ENCODE measurements around the gene ZC3H10. TPM values are rescaled to one million over a fixed set of nuclear protein-coding genes. Genes with fewer than 3 reads are reported as not detected.
"Not testable (repeated sequence)": the region's sequence is repeated elsewhere in the genome, so short reads cannot be mapped to it uniquely, and the experiment has no call there.

ZC3H10 gene, protein sequence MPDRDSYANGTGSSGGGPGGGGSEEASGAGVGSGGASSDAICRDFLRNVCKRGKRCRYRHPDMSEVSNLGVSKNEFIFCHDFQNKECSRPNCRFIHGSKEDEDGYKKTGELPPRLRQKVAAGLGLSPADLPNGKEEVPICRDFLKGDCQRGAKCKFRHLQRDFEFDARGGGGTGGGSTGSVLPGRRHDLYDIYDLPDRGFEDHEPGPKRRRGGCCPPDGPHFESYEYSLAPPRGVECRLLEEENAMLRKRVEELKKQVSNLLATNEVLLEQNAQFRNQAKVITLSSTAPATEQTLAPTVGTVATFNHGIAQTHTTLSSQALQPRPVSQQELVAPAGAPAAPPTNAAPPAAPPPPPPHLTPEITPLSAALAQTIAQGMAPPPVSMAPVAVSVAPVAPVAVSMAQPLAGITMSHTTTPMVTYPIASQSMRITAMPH
- total RNA-seq, result 1 to 10 TPM; 3.1 to 9.1 (median 3.7) TPM

DNA sequence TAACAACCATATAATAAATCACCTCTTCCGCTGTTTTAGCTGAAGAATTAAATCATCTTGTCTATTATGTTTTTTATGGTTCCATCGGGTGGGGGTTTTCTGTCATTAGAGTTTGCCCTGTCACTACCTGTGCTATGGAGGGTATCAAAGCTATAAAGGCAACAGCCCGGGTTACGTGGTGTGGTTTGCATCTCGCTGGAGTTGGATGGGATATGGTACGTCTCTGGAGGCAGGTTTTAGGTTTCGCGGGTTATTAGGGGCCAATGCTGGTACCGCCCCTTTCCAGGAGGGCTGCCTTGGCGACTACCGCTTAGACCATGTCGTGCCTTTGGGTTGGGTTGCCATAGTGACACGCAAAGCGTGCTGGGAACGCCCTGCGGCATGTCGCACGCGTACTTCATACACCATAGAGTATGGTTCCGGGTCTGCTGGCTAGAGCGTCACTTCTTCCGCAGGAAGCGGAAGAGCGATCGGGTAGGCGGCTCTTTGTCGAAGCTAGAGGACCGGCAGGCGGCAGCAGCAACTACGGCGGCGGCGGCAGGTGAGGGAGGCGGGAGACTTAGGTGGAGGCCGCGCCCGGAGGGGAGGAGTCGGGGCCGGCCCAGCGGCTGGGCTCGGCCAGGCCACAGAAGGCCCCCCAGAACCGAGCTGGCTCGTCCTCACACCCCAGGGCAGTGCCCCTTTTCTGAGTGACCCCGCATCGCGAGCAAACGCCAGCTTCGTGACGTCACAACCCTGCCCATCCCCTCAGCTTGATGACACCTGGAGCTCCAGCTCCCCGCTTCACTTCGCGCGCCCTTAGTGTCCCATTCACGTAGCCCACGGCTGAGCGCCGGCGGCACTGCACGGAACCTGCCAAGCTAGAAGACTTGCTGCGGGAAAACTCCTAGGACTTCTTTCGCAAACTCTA is at the start of gene ZC3H10:
Gene ZC3H10, plus strand, starts transcription at position 489 of the 910 bp plus-strand sequence. CDS start 2,297 bp downstream, outside the sequence.
- Histone ChIP-seq H3K36me3 (peaks cover 0 to 17% of the 10 kb centered on the region in 2 donors), H3K27me3 (no peaks in the 10 kb centered on the region), H3K4me1 (peaks cover 44 to 49% of the 10 kb centered on the region in 2 donors), H3K9me3 (no peaks in the 10 kb centered on the region), H3K4me3 (peak within 1 kb of the TSS; percentile 82 to 94 (median 88)), H3K27ac (peak within 1 kb of the TSS; percentile 93 to 99 (median 98))
- TF ChIP-seq POLR2A (IDR thresholded peaks at IDR 0.05), result peak; percentile 91 to 96
- TF ChIP-seq, protein P1, sequence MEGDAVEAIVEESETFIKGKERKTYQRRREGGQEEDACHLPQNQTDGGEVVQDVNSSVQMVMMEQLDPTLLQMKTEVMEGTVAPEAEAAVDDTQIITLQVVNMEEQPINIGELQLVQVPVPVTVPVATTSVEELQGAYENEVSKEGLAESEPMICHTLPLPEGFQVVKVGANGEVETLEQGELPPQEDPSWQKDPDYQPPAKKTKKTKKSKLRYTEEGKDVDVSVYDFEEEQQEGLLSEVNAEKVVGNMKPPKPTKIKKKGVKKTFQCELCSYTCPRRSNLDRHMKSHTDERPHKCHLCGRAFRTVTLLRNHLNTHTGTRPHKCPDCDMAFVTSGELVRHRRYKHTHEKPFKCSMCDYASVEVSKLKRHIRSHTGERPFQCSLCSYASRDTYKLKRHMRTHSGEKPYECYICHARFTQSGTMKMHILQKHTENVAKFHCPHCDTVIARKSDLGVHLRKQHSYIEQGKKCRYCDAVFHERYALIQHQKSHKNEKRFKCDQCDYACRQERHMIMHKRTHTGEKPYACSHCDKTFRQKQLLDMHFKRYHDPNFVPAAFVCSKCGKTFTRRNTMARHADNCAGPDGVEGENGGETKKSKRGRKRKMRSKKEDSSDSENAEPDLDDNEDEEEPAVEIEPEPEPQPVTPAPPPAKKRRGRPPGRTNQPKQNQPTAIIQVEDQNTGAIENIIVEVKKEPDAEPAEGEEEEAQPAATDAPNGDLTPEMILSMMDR (IDR thresholded peaks at IDR 0.05 in 4 of 5, conservative IDR thresholded peaks at IDR 0.05 in 1 of 5), result peak; percentile 29 to 76 (median 58)
- DNase-seq (peak; percentile 98 to 99), ATAC-seq (peak; percentile 76)
- intact Hi-C loops (cut with DNase I; ENCODE audit: low total_unique reads), result loop anchor here (1.0 to 5.0 kb wide), 10 partner anchors 41 to 1729 kb away; partner anchors contain the start of genes ANKRD52, CD63, CNPY2 and CTDSP2
- in situ Hi-C loops (cut with MboI; ENCODE audit: low sequenced_read_pairs in 4 of 4), result loop anchor here in 1 of 4 donors (10.0 kb wide), 1 partner anchor 107 kb away; the partner anchor contains the start of genes NABP2 and RNF41

DNA sequence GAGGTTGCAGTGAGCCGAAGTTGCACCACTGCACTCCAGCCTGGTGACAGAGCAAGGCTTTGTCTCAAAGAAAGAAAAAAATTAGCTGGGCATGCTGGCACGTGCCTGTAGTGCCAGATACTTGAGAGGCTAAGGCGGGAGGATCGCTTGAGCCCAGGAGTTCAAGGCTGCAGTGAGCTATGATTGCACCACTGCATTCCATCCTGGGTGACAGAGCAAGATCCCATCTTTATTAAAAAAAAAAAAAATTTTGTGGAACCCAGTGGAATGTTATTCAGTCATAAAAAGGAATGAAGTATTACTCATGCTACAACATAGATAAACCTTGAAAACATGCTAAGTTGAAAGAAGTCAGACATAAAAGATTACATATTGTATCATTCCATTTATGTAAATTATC is 46.4 kb upstream of the ZC3H10 start:
- DNase-seq (no peak), ATAC-seq (no peak)
- Histone ChIP-seq H3K27ac (no peak overlapping the region), H3K4me3 (no peak overlapping the region), H3K9me3 (no peaks in the 10 kb centered on the region), H3K27me3 (no peaks in the 10 kb centered on the region), H3K36me3 (no peaks in the 10 kb centered on the region), H3K4me1 (no peaks in the 10 kb centered on the region)
- intact Hi-C loops (cut with DNase I; ENCODE audit: low total_unique reads), result no loop called here
- TF ChIP-seq, protein P1 (IDR thresholded peaks at IDR 0.05 in 4 of 5, conservative IDR thresholded peaks at IDR 0.05 in 1 of 5), result no peak
- TF ChIP-seq POLR2A (IDR thresholded peaks at IDR 0.05), result no peak
- in situ Hi-C loops (cut with MboI; ENCODE audit: low sequenced_read_pairs in 4 of 4), result no loop called here

DNA sequence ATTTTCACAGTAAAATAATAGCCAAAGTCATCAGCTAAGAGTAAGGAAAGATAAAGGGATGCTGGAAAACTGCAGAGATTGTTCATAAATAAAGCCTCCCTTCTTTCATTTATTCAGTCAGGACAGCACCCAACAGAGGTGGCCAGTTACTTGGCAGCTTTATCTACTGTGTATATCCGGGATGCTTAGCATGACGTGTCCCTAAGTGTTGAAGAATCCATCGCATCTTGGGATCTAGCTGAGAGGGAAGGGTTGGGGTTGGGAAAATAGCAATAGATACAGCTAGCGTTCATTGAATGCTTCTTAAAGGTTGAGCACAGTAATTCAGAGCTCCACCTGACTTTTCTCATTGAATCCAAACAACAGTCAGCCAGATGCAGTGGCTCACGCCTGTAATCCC is 43.7 kb upstream of the ZC3H10 start:
- ATAC-seq (no peak), DNase-seq (no peak)
- Histone ChIP-seq H3K36me3 (no peaks in the 10 kb centered on the region), H3K27me3 (peaks cover 0 to 3% (median 0%) of the 10 kb centered on the region in 3 donors), H3K27ac (no peak overlapping the region), H3K4me1 (peaks cover 1 to 9% of the 10 kb centered on the region in 2 donors), H3K9me3 (no peaks in the 10 kb centered on the region), H3K4me3 (no peak overlapping the region)
- intact Hi-C loops (cut with DNase I; ENCODE audit: low total_unique reads), result no loop called here
- no peak for TF ChIP-seq POLR2A (IDR thresholded peaks at IDR 0.05)
- TF ChIP-seq, protein P1 (IDR thresholded peaks at IDR 0.05 in 4 of 5, conservative IDR thresholded peaks at IDR 0.05 in 1 of 5), result no peak
- in situ Hi-C loops (cut with MboI; ENCODE audit: low sequenced_read_pairs in 4 of 4), result no loop called here

DNA sequence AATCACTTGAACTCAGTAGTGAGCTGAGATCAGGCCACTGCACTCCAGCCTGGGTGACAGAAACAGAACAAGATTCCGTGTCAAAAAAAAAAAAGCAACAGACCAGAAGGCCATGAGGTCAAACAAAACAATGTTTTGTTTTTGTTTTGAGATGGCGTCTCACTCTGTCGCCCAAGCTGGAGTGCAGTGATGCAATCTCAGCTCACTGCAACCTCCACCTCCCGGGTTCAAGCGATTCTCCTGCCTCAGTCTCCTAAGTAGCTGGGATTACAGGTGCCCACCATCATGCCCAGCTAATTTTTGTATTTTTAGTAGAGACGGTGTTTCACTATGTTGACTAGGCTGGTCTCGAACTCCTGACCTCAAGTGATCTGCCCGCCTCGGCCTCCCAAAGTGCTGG is 40.1 kb upstream of the ZC3H10 start:
- H3K36me3 ChIP-seq; in situ Hi-C loops (cut with MboI; ENCODE audit: low sequenced_read_pairs in 4 of 4); ATAC-seq; H3K27ac ChIP-seq; DNase-seq; H3K9me3 ChIP-seq; H3K4me3 ChIP-seq: not testable (repeated sequence)
- intact Hi-C loops (cut with DNase I; ENCODE audit: low total_unique reads), result loop anchor here (2.0 kb wide), 1 partner anchor 27 kb away; the partner anchor contains the start of gene PA2G4
- peaks cover 3 to 19% of the 10 kb centered on the region in 2 donors for H3K4me1 ChIP-seq
- H3K27me3 ChIP-seq, result peaks cover 10 to 24% (median 12%) of the 10 kb centered on the region in 3 donors
